Activated gamma-delta T cell treated with anti-CD3 and anti-CD28 coated beads, Interleukin-2, amount 50 U/mL, for 16 hours (primary cell): Measurements from ENCODE around the gene BID.
A peak's percentile ranks its signal among the peaks of the same experiment; 100 is the strongest.

Source experiments
- DNase-seq: peaks from one replicate; pipeline ENCODE4 v3.0.0-alpha.2; 2020; ENCODE audit warnings: low read depth

The BID gene

GRCh38 chr22:17802822-17803221, 28.6 kb upstream of the BID start:
- no peak for DNase-seq

- DNase-seq, result no peak
These were observed 28.1 kb upstream of the BID start for GRCh38 chr22:17802411-17802810.

- DNase-seq, result no peak
These were observed 23.7 kb upstream of the BID start for GRCh38 chr22:17797721-17798559.

- no peak for DNase-seq
These were observed 22.4 kb upstream of the BID start for GRCh38 chr22:17796695-17797094.

GRCh38 chr22:17795661-17796548, 21.6 kb upstream of the BID start:
- DNase-seq, result no peak

GRCh38 chr22:17794726-17795542, 20.7 kb upstream of the BID start:
- no peak for DNase-seq

GRCh38 chr22:17792854-17793434, 18.7 kb upstream of the BID start:
- DNase-seq, result no peak

GRCh38 chr22:17792299-17792698, 18.0 kb upstream of the BID start:
- DNase-seq, result no peak

GRCh38 chr22:17791196-17791595, 16.9 kb upstream of the BID start:
- DNase-seq, result no peak

- no peak for DNase-seq
These were observed 15.3 kb upstream of the BID start for GRCh38 chr22:17789379-17790200.

- DNase-seq, result no peak
These were observed 14.5 kb upstream of the BID start for GRCh38 chr22:17788528-17789378.

- DNase-seq, result no peak
These were observed 13.6 kb upstream of the BID start for GRCh38 chr22:17787716-17788330.

GRCh38 chr22:17787241-17787640, 13.0 kb upstream of the BID start:
- no peak for DNase-seq

GRCh38 chr22:17786435-17787161, 12.3 kb upstream of the BID start:
- no peak for DNase-seq

GRCh38 chr22:17785185-17786184, 11.2 kb upstream of the BID start:
- peak; percentile 53 for DNase-seq

GRCh38 chr22:17784776-17785175, 10.5 kb upstream of the BID start:
- DNase-seq, result no peak

- DNase-seq, result no peak
These were observed 9.7 kb upstream of the BID start for GRCh38 chr22:17783773-17784480.
